Ovary (tissue), 9 donors: ENCODE results near the gene ZNF821. TPM values are rescaled to one million over a fixed set of nuclear protein-coding genes. Genes with fewer than 3 reads are reported as not detected.
"Not testable (repeated sequence)": the region's sequence is repeated elsewhere in the genome, so short reads cannot be mapped to it uniquely, and the experiment has no call there.

Source experiments
- DNase-seq, 5 donors: peaks; one replicate each; pipeline ENCODE4 v3.0.0-alpha.2; 2019 to 2020
- H3K27ac ChIP-seq, 2 donors: fragments of 200-600 bp; one replicate each; pipeline versions ENCODE4 v1.5.1 to v1.8.0; 2019 to 2022
- H3K27me3 ChIP-seq: fragments of 200-600 bp; one replicate; pipeline ENCODE4 v1.8.0; 2022
- H3K36me3 ChIP-seq: fragments of 200-600 bp; sonication (generic); one replicate; pipeline ENCODE4 v1.5.1; 2019
- H3K4me1 ChIP-seq: one replicate; pipeline ENCODE4 v1.8.1; 2013; ENCODE audit warnings: mild to moderate bottlenecking, moderate library complexity; ENCODE audit not compliant: insufficient read depth
- H3K4me3 ChIP-seq: fragments of 200-600 bp; sonication (generic); one replicate; pipeline ENCODE4 v1.5.1; 2017
- H3K9me3 ChIP-seq, 2 donors: fragments of 200-600 bp in 1 of 2; sonication (generic) in 1 of 2; one replicate each; pipeline versions ENCODE4 v1.5.1 to v1.8.1; 2013 to 2019; ENCODE audit warnings: mild to moderate bottlenecking in 1 of 2, moderate library complexity in 1 of 2
- EP300 ChIP-seq: sonication (generic); formaldehyde crosslinking; IDR thresholded peaks from one replicate; pipeline ENCODE4 v1.6.1; 2017; ENCODE audit warnings: antibody characterized with exemption
- POLR2A ChIP-seq: fragments of 450-650 bp; IDR thresholded peaks from one replicate; pipeline ENCODE4 v1.6.1; 2017; ENCODE audit warnings: antibody characterized with exemption, mild to moderate bottlenecking, moderate library complexity
- WGBS, 3 donors: extraction: QIAGEN DNeasy Blood & Tissue Kit in 1 of 3; methylation state at CpG; one replicate each; pipeline versions ENCODE4 v1.1.5 to v1.1.7; 2013 to 2017; 5-methylcytosine and 5-hydroxymethylcytosine counted together
- intact Hi-C, 4 donors: fragments of 100-400 bp; cut with DNase I; formaldehyde crosslinking; loops; one replicate each; pipeline versions ENCODE4 v1.11.0 to v1.15.1; 2022 to 2023
- polyA plus RNA-seq, 2 donors: library from polyadenylated mRNA; stranded (reverse); fragments of 200-250 nt in 1 of 2; fragments of 350-450 nt in 1 of 2; fragmentation: Illumina TruSeq in 1 of 2; extraction: RNeasy Lipid Tissue Mini Kit (QIAGEN cat#74804) in 1 of 2; gene quantifications; one replicate each; pipeline ENCODE4 v1.2.3, GENCODE V29; 2013 to 2014
- total RNA-seq, 7 donors: library from RNA; depleted of rRNA in 2 of 7; stranded (reverse); fragments of >200 nt in 2 of 7; fragmentation: NEBNext Ultra II Directional in 3 of 7; extraction: Animal tissue kit (Norgen Biotek cat#: 25700) in 3 of 7; gene quantifications; one replicate each; pipeline versions ENCODE4 v1.1.0 to v1.2.4, GENCODE V29; 2016 to 2023
- TF ChIP-seq, protein P1 (sequence below), 3 donors: fragments of 450-650 bp in 2 of 3; fragments of 200-600 bp in 1 of 3; IDR thresholded peaks; one replicate each; pipeline versions ENCODE4 v1.5.1 to v1.8.0; 2016 to 2022; ENCODE audit warnings: antibody characterized with exemption in 3 of 3, mild to moderate bottlenecking in 1 of 3
- donor health status: DM: no; HTN: no; CAD: no; lungs with moderate emphysema.
- donor health status: DM: no; HTN: no; CAD: no.
- donor health status: Bipolar disorder and iron deficiency.
- donor health status: DM: yes; HTN: yes; CAD: no.
- donor health status: DM: no; HTN: no; CAD: no.
- donor health status: DM: yes; HTN: yes; CAD: no.

ZNF821 gene
- total and polyA plus RNA-seq, 9 donors, result 7.6 to 14.1 (median 11.7) TPM

DNA sequence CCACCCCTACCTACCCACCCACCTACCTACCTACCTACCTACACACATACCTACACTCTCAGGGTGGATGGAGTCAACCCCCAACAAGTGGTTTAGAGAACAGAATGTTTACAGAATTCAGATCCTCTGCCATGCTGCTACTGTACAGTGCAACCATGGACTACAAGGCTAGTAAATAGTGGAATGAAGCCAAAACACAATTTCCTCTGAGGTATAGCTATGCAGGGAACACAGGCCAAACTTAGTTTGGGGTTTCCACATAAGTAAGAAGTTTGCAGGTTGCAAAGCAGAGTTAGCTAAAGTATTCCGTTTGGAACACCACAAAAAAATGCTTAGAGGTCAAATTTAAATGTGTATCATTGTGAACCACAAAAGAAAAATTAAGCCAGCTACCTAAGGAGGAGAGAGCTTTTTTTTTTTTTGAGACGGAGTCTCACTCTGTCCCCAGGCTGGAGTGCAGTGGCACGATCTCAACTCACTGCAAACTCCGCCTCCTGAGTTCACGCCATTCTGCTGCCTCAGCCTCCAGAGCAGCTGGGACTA is 72.7 kb downstream of the ZNF821 start:
- intact Hi-C loops, result no loop called here
- no peaks in the 10 kb centered on the region for H3K27me3 ChIP-seq
- WGBS, 3 donors, result 84 to 87% (median 85%) methylated on average over 5 of the region's 5 CpGs
- no peak overlapping the region for H3K27ac ChIP-seq
- no peak overlapping the region for H3K4me3 ChIP-seq
- TF ChIP-seq EP300 (no peak), POLR2A (no peak)
- TF ChIP-seq, protein P1, sequence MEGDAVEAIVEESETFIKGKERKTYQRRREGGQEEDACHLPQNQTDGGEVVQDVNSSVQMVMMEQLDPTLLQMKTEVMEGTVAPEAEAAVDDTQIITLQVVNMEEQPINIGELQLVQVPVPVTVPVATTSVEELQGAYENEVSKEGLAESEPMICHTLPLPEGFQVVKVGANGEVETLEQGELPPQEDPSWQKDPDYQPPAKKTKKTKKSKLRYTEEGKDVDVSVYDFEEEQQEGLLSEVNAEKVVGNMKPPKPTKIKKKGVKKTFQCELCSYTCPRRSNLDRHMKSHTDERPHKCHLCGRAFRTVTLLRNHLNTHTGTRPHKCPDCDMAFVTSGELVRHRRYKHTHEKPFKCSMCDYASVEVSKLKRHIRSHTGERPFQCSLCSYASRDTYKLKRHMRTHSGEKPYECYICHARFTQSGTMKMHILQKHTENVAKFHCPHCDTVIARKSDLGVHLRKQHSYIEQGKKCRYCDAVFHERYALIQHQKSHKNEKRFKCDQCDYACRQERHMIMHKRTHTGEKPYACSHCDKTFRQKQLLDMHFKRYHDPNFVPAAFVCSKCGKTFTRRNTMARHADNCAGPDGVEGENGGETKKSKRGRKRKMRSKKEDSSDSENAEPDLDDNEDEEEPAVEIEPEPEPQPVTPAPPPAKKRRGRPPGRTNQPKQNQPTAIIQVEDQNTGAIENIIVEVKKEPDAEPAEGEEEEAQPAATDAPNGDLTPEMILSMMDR (IDR thresholded peaks at IDR 0.05), result no peak
- H3K36me3 ChIP-seq, result no peaks in the 10 kb centered on the region
- no peaks in the 10 kb centered on the region for H3K9me3 ChIP-seq
- no peak for DNase-seq
- peaks cover 3% of the 10 kb centered on the region for H3K4me1 ChIP-seq

DNA sequence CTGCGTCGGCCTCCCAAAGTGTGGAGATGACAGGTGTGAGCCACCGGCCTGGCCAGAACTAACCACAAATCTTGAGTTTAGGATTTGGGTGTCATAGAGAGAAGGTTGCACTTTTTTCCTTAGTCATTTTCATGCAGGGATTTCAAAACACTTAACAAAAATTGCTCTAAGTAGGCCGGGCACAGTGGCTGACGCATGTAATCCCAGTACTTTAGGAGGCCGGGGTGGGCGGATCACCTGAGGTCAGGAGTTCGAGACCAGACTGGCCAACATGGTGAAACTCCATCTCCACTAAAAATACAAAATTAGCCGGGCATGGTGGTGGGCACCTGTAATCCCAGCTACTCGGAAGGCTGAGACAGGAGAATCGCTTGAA is 73.8 kb downstream of the ZNF821 start:
- intact Hi-C loops, DNase-seq, H3K27ac ChIP-seq, H3K4me3 ChIP-seq, H3K9me3 ChIP-seq, H3K4me1 ChIP-seq, H3K36me3 ChIP-seq, H3K27me3 ChIP-seq: not testable (repeated sequence)
- 92 to 95% (median 95%) methylated on average over 11 of the region's 11 CpGs for WGBS, 3 donors

Other genes with a start within 250 kb of the ZNF821 start
- 10 to 100 TPM; 10.1 to 19.0 (median 11.2) TPM for gene PHLPP2, start 159.5 kb downstream of the ZNF821 start, total RNA-seq
- gene PHLPP2, start 159.5 kb downstream of the ZNF821 start, polyA plus RNA-seq, result 1 to 10 TPM; 3.5 to 8.4 TPM
- gene AP1G1, start 75.3 kb downstream of the ZNF821 start, total RNA-seq, result 10 to 100 TPM; 50.6 to 71.7 (median 57.2) TPM
- gene AP1G1, start 75.3 kb downstream of the ZNF821 start, polyA plus RNA-seq, result 10 to 100 TPM; 14.2 to 43.8 TPM
- gene ATXN1L, start 38.2 kb downstream of the ZNF821 start, total RNA-seq, result 10 to 100 TPM; 12.5 to 29.5 (median 26.0) TPM
- 10 to 100 TPM; 12.6 to 26.6 TPM for gene ATXN1L, start 38.2 kb downstream of the ZNF821 start, polyA plus RNA-seq
- gene IST1, start 11.3 kb upstream of the ZNF821 start, total RNA-seq, result 100 to 1,000 TPM; 140 to 200 (median 169) TPM
- 100 to 1,000 TPM; 119 to 324 TPM for gene IST1, start 11.3 kb upstream of the ZNF821 start, polyA plus RNA-seq
- under 1 TPM in 6 of 7 donors, not detected in 1; 0.03 to 0.30 (median 0.22) TPM for gene PKD1L3, start 116.2 kb upstream of the ZNF821 start, total RNA-seq
- gene PKD1L3, start 116.2 kb upstream of the ZNF821 start, polyA plus RNA-seq, result under 1 TPM; 0.07 to 0.15 TPM
- 10 to 100 TPM in 4 of 7 donors, 1 to 10 TPM in 3; 3.2 to 13.0 (median 10.6) TPM for gene DHODH, start 124.6 kb upstream of the ZNF821 start, total RNA-seq
- gene DHODH, start 124.6 kb upstream of the ZNF821 start, polyA plus RNA-seq, result 1 to 10 TPM; 5.6 to 9.4 TPM
- 100 to 1,000 TPM in 1 of 7 donors, 10 to 100 TPM in 5, under 1 TPM in 1; 0.66 to 186 (median 23.9) TPM for gene HP, start 170.3 kb upstream of the ZNF821 start, total RNA-seq
- 10 to 100 TPM; 20.0 to 30.1 TPM for gene HP, start 170.3 kb upstream of the ZNF821 start, polyA plus RNA-seq
- gene HPR, start 179.0 kb upstream of the ZNF821 start, total RNA-seq, result 1 to 10 TPM in 4 of 7 donors, under 1 TPM in 3; 0.32 to 2.4 (median 1.1) TPM
- 1 to 10 TPM; 1.7 to 2.2 TPM for gene HPR, start 179.0 kb upstream of the ZNF821 start, polyA plus RNA-seq
- 10 to 100 TPM; 10.6 to 23.1 (median 14.7) TPM for gene TXNL4B, start 209.4 kb upstream of the ZNF821 start, total RNA-seq
- 10 to 100 TPM; 16.8 to 20.4 TPM for gene TXNL4B, start 209.4 kb upstream of the ZNF821 start, polyA plus RNA-seq
- 10 to 100 TPM; 33.0 to 70.5 (median 59.1) TPM for gene DHX38, start 209.7 kb upstream of the ZNF821 start, total RNA-seq
- 10 to 100 TPM; 45.2 to 81.7 TPM for gene DHX38, start 209.7 kb upstream of the ZNF821 start, polyA plus RNA-seq